Measurements from ENCODE around the gene UBE2Q2. TPM values are rescaled to one million over a fixed set of nuclear protein-coding genes. Genes with fewer than 3 reads are reported as not detected.

UBE2Q2 gene
- total and polyA plus RNA-seq, 2 of the 4 experiments (the other 2 are of a cell fraction) = 18.0 to 28.9 TPM

- ChIA-PET POLR2A (ENCODE audit: unreplicated experiment) (interaction anchor here (0.5 kb wide), 1 partner anchor 1678 kb away, joined by 3 read pairs; no protein-coding TSS in a partner anchor), CTCF (interaction anchor here (0.6 kb wide), 1 partner anchor 11 kb away, joined by 3 read pairs; no protein-coding TSS in a partner anchor)
- in situ Hi-C loops (cut with MboI; ENCODE audit: low sequenced_read_pairs) (no loop called here), dilution Hi-C loops (cut with HindIII; ENCODE audit: low sequenced_read_pairs, unreplicated experiment) (no loop called here), intact Hi-C loops (cut with micrococcal nuclease) (no loop called here)
- Histone ChIP-seq H3K79me1 (ENCODE audit: low read depth in 1 of 2, low read length in 2 of 2) (peaks cover 20 to 45% of the 10 kb centered on the region in 2 experiments; a peak in 3 of 4 replicates), H3K56ac (ENCODE audit: extremely low read depth, insufficient read depth, low read length) (no peak overlapping the region), H3K9me3 (ENCODE audit: control insufficient read depth, insufficient read depth, low read length) (no peaks in the 10 kb centered on the region), H3K18ac (ENCODE audit: low read depth, low read length) (no peak overlapping the region), H3K23ac (ENCODE audit: low read depth, low read length) (no peak overlapping the region), H2BK5ac (ENCODE audit: low read depth, low read length, poor library complexity, severe bottlenecking) (no peak overlapping the region), H3K4ac (ENCODE audit: low read depth, low read length) (no peak overlapping the region), H2AK9ac (replicated peaks; ENCODE audit: low read depth, low read length, poor library complexity) (no peak overlapping the region), H2AK5ac (ENCODE audit: low read depth, low read length) (no peak overlapping the region), H4K5ac (ENCODE audit: low read depth, low read length) (no peak overlapping the region), H2AFZ (replicated peaks; ENCODE audit: low read length, poor library complexity) (no peak overlapping the region), H2BK120ac (ENCODE audit: low read depth, low read length) (no peak overlapping the region), H3K36me3 (ENCODE audit: control insufficient read depth, insufficient read depth, low read length) (peaks cover 15% of the 10 kb centered on the region), H3K4me2 (ENCODE audit: low read depth, low read length) (no peak overlapping the region), H4K8ac (ENCODE audit: low read depth in 2 of 2, low read length in 2 of 2) (no peak overlapping the region), H3K14ac (replicated peaks; ENCODE audit: low read depth, low read length) (no peak overlapping the region), H3K27me3 (ENCODE audit: control insufficient read depth, insufficient read depth, low read length) (no peaks in the 10 kb centered on the region), H2BK15ac (ENCODE audit: low read depth, low read length) (no peak overlapping the region), H4K91ac (ENCODE audit: insufficient read depth, low read depth, low read length) (no peak overlapping the region), H4K20me1 (ENCODE audit: insufficient read depth, low read length) (peaks cover 8% of the 10 kb centered on the region; the same call in 1 of the 2 replicates), H3K4me3 (ENCODE audit: insufficient read depth, low read depth, low read length) (no peak overlapping the region), H2BK20ac (ENCODE audit: low read depth, low read length) (no peak overlapping the region), H3K9ac (ENCODE audit: low read depth, low read length) (no peak overlapping the region), H3K4me1 (ENCODE audit: control insufficient read depth, insufficient read depth, low read length) (no peaks in the 10 kb centered on the region), H3K9me1 (ENCODE audit: insufficient read depth, low read length) (peaks cover 6% of the 10 kb centered on the region), H3K27ac (ENCODE audit: insufficient read depth, low read length) (no peak overlapping the region)
- TF ChIP-seq MAFK (IDR thresholded peaks at IDR 0.05; ENCODE audit: low read depth, low read length) (no peak), RFX5 (IDR thresholded peaks at IDR 0.05; ENCODE audit: low read depth, low read length) (no peak), POLR2A (IDR thresholded peaks at IDR 0.05; ENCODE audit: low read depth, low read length) (no peak), RAD21 (IDR thresholded peaks at IDR 0.05; ENCODE audit: low read length) (no peak), MAZ (IDR thresholded peaks at IDR 0.05; ENCODE audit: borderline replicate concordance, low read depth, low read length) (no peak), BHLHE40 (IDR thresholded peaks at IDR 0.05; ENCODE audit: low read depth, low read length) (no peak), CEBPB (IDR thresholded peaks at IDR 0.05; ENCODE audit: low read depth, low read length) (no peak), SMC3 (IDR thresholded peaks at IDR 0.05; ENCODE audit: low read depth, low read length) (no peak), CHD1 (IDR thresholded peaks at IDR 0.05; ENCODE audit: low read depth, low read length) (no peak), NFE2L2 (IDR thresholded peaks at IDR 0.05; ENCODE audit: low read depth, low read length) (no peak), USF2 (IDR thresholded peaks at IDR 0.05; ENCODE audit: low read depth, low read length) (no peak)
- TF ChIP-seq, protein P1, sequence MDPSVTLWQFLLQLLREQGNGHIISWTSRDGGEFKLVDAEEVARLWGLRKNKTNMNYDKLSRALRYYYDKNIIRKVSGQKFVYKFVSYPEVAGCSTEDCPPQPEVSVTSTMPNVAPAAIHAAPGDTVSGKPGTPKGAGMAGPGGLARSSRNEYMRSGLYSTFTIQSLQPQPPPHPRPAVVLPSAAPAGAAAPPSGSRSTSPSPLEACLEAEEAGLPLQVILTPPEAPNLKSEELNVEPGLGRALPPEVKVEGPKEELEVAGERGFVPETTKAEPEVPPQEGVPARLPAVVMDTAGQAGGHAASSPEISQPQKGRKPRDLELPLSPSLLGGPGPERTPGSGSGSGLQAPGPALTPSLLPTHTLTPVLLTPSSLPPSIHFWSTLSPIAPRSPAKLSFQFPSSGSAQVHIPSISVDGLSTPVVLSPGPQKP (IDR thresholded peaks at IDR 0.05; ENCODE audit: borderline replicate concordance, low read depth, low read length) = no peak
- ATAC-seq (ENCODE audit: low read depth) (no peak), DNase-seq (no peak)
- no TSS peak for BruUV-seq (replicated peaks)
- no CpG with 5 or more reads among the region's 2 CpGs for WGBS, 2 experiments (ENCODE audit: extremely low coverage in 2 of 2, insufficient read length in 1 of 2)
Measured at GRCh38 chr15:75930866-75931265, 87.6 kb downstream of the UBE2Q2 start.
